ENCODE results near the gene THY1.

THY1 gene

DNA sequence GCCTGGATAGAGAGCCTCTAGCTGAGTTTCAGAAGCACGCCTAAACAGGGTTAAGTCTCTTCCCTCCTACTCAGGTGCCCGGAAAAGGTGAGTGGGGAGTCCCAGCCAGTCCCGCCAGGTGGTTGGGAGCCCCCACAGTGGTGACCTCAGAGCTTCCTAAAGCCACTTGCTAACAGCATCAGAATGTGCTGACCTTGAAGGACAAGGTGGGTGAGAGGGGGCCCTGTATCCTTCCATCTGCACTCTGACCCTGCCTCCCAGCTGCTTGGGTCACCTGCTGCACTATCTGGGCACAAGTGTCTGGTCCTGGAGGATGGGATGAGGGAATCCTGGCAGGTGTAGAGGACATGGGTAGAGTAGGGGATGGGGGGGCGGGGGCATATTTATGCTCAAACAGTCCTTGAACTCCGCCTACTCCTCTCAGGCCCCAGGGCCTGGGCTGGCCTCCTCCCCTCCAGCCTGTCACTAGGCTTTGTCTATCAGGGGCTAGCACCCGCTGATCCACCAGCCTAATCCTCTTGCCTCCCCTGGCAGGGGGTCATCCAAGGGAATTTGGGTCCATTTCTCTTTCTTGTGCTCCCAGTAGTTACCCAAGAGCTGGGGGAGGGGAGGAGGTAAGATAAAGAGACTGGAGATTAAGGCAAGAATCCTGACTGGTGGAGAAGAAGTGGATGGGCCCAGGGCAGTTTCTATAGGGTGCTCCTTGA lies 44.9 kb downstream of the THY1 start:
- Histone ChIP-seq H4K20me1 (ENCODE audit: insufficient read depth, low read length) (no peaks in the 10 kb centered on the region), H3K36me3 (ENCODE audit: insufficient read depth, low read length) (no peaks in the 10 kb centered on the region), H3K4me3 (ENCODE audit: low read depth, low read length, poor library complexity, severe bottlenecking) (no peak overlapping the region), H3K79me2 (ENCODE audit: insufficient read depth, low read length) (no peaks in the 10 kb centered on the region), H3K4me2 (ENCODE audit: low read length) (no peak overlapping the region), H3F3A (ENCODE audit: insufficient read depth, low read length) (no peaks in the 10 kb centered on the region), H2AFZ (ENCODE audit: low read length) (no peak overlapping the region), H3K4me1 (ENCODE audit: insufficient read depth, low read length, severe bottlenecking) (peaks cover 23% of the 10 kb centered on the region), H3K27me3 (ENCODE audit: insufficient read depth, low read length) (no peaks in the 10 kb centered on the region), H3K9me2 (ENCODE audit: low read depth, low read length) (no peaks in the 10 kb centered on the region), H3K9ac (ENCODE audit: low read length) (no peak overlapping the region), H3K27ac (ENCODE audit: low read depth, low read length, poor library complexity, severe bottlenecking) (no peak overlapping the region), H3K9me3 (ENCODE audit: low read length) (no peaks in the 10 kb centered on the region)
- no peak for TF ChIP-seq EZH2 (IDR thresholded peaks at IDR 0.05; ENCODE audit: borderline replicate concordance, low read length)
- TF ChIP-seq, protein P1, sequence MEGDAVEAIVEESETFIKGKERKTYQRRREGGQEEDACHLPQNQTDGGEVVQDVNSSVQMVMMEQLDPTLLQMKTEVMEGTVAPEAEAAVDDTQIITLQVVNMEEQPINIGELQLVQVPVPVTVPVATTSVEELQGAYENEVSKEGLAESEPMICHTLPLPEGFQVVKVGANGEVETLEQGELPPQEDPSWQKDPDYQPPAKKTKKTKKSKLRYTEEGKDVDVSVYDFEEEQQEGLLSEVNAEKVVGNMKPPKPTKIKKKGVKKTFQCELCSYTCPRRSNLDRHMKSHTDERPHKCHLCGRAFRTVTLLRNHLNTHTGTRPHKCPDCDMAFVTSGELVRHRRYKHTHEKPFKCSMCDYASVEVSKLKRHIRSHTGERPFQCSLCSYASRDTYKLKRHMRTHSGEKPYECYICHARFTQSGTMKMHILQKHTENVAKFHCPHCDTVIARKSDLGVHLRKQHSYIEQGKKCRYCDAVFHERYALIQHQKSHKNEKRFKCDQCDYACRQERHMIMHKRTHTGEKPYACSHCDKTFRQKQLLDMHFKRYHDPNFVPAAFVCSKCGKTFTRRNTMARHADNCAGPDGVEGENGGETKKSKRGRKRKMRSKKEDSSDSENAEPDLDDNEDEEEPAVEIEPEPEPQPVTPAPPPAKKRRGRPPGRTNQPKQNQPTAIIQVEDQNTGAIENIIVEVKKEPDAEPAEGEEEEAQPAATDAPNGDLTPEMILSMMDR (IDR thresholded peaks at IDR 0.05; ENCODE audit: low read length) = no peak

DNA sequence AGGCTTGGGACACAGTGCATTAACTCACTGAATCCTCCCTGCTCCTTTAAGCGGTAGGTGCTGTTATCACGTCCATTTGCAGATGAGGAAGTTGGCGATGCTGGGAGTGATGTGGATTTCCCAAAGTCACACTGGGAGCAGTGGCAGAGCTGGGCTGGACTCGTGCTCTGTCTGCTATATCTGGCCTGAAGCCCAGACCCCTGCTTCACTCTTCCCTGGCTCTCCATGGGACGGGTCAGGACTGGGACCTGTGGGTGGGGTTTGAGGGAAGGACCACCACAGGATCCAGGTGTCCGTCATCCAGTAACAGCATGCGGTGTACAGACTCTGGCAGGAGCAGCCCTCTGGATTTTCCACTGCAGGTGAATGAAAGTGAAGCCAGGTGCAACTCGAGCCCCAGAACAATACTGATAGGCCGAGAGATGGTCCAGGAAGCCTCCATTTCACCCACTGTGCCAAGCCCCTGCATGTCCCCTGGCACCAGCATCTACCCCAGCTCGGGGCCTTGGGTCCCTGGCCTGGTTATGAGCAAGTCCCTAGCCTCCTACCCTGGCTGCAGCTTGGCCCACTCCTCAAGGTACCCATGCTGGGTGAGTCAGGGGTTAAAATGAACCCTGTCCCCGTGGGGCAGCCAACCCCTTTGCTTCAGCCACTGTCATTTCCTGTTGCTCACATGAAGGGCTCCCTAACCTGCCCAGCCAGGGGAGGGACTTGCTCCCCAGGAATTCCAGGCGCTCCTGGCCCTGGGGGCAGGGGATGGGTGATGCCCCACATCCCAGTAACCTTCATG lies 45.7 kb downstream of the THY1 start:
- Histone ChIP-seq H3K9me2 (ENCODE audit: low read depth, low read length) (no peaks in the 10 kb centered on the region), H2AFZ (ENCODE audit: low read length) (no peak overlapping the region), H3K9me3 (ENCODE audit: low read length) (no peaks in the 10 kb centered on the region), H4K20me1 (ENCODE audit: insufficient read depth, low read length) (no peaks in the 10 kb centered on the region), H3K4me2 (ENCODE audit: low read length) (no peak overlapping the region), H3K9ac (ENCODE audit: low read length) (no peak overlapping the region), H3K4me3 (ENCODE audit: low read depth, low read length, poor library complexity, severe bottlenecking) (no peak overlapping the region), H3K79me2 (ENCODE audit: insufficient read depth, low read length) (no peaks in the 10 kb centered on the region), H3K36me3 (ENCODE audit: insufficient read depth, low read length) (no peaks in the 10 kb centered on the region), H3K4me1 (ENCODE audit: insufficient read depth, low read length, severe bottlenecking) (peaks cover 23% of the 10 kb centered on the region), H3K27ac (ENCODE audit: low read depth, low read length, poor library complexity, severe bottlenecking) (no peak overlapping the region), H3K27me3 (ENCODE audit: insufficient read depth, low read length) (no peaks in the 10 kb centered on the region), H3F3A (ENCODE audit: insufficient read depth, low read length) (no peaks in the 10 kb centered on the region)
- TF ChIP-seq EZH2 (IDR thresholded peaks at IDR 0.05; ENCODE audit: borderline replicate concordance, low read length) = no peak
- TF ChIP-seq, protein P1 (IDR thresholded peaks at IDR 0.05; ENCODE audit: low read length) = no peak

DNA sequence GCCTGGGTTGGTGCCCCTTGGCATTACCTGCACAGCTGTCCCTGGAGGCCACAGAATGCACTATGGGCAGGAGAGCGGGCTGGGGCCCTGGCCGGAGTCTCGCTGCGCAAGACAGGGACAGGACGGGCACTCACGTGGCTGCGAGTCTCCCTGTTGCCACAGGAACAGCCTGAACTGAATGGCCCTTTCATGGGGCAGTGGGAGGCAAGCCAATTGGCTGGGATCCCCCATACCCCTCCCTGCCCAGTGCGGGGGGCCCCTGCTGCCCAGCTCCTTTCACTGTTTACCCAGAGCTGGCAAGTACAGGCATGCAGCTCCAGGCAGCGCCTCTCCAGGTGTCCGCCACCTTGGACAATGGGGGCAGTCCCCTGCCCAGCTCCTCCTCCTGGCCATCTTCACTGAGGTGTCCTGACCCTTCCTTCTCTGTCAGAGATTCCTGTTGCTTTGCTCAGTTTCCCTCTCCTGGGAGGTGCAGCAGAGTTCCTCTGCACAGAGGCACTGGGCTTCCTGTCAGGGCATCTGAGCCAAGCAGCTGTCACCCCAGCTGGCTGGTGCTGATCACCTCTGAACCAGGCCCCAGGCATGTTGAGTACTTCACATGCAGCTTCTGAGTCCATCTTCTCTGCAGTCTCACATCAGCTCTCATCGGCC lies 46.6 kb downstream of the THY1 start:
- H3F3A ChIP-seq (ENCODE audit: insufficient read depth, low read length) = no peaks in the 10 kb centered on the region
- H3K4me2 ChIP-seq (ENCODE audit: low read length) = no peak overlapping the region
- no peaks in the 10 kb centered on the region for H3K36me3 ChIP-seq (ENCODE audit: insufficient read depth, low read length)
- peaks cover 20% of the 10 kb centered on the region for H3K4me1 ChIP-seq (ENCODE audit: insufficient read depth, low read length, severe bottlenecking)
- no peaks in the 10 kb centered on the region for H4K20me1 ChIP-seq (ENCODE audit: insufficient read depth, low read length)
- H3K27ac ChIP-seq (ENCODE audit: low read depth, low read length, poor library complexity, severe bottlenecking) = no peak overlapping the region
- TF ChIP-seq EZH2 (IDR thresholded peaks at IDR 0.05; ENCODE audit: borderline replicate concordance, low read length) = no peak
- TF ChIP-seq, protein P1 (IDR thresholded peaks at IDR 0.05; ENCODE audit: low read length) = no peak
- H2AFZ ChIP-seq (ENCODE audit: low read length) = no peak overlapping the region
- H3K9me2 ChIP-seq (ENCODE audit: low read depth, low read length) = no peaks in the 10 kb centered on the region
- H3K27me3 ChIP-seq (ENCODE audit: insufficient read depth, low read length) = no peaks in the 10 kb centered on the region
- H3K79me2 ChIP-seq (ENCODE audit: insufficient read depth, low read length) = no peaks in the 10 kb centered on the region
- H3K9ac ChIP-seq (ENCODE audit: low read length) = no peak overlapping the region
- no peak overlapping the region for H3K4me3 ChIP-seq (ENCODE audit: low read depth, low read length, poor library complexity, severe bottlenecking)
- H3K9me3 ChIP-seq (ENCODE audit: low read length) = no peaks in the 10 kb centered on the region

Measured in OCI-LY1 (cell line).